ENCODE measurements around the gene VIPR2.
"Not testable (repeated sequence)": the region's sequence is repeated elsewhere in the genome, so short reads cannot be mapped to it uniquely, and the experiment has no call there.

VIPR2 gene

GRCh38 chr7:159083698-159084068 is 61.0 kb downstream of the VIPR2 start:
- Histone ChIP-seq H3K4me1 (ENCODE audit: low read length) (no peaks in the 10 kb centered on the region), H3K9me2 (replicated peaks; ENCODE audit: insufficient read depth, low read length) (no peaks in the 10 kb centered on the region), H3K4me3 (ENCODE audit: low read length) (no peak overlapping the region), H3K27me3 (replicated peaks; ENCODE audit: insufficient read depth, low read length) (no peaks in the 10 kb centered on the region), H3K79me2 (ENCODE audit: low read length) (no peaks in the 10 kb centered on the region), H3K9me3 (replicated peaks; ENCODE audit: insufficient read depth, low read length) (no peaks in the 10 kb centered on the region), H3K9ac (ENCODE audit: low read length) (no peak overlapping the region), H4K20me1 (ENCODE audit: insufficient read depth, low read length) (no peaks in the 10 kb centered on the region), H3K27ac (ENCODE audit: low read length) (no peak overlapping the region), H3K36me3 (replicated peaks; ENCODE audit: insufficient read depth, low read length) (no peaks in the 10 kb centered on the region), H2AFZ (ENCODE audit: low read length) (no peak overlapping the region), H3F3A (ENCODE audit: insufficient read depth, low read length) (no peaks in the 10 kb centered on the region), H3K4me2 (ENCODE audit: low read depth, low read length) (no peak overlapping the region)
- no peak for DNase-seq
- TF ChIP-seq EZH2 (optimal IDR thresholded peaks at IDR 0.05; ENCODE audit: low read depth, low read length) = no peak

GRCh38 chr7:159083001-159083697 is 61.5 kb downstream of the VIPR2 start:
- H3K27ac ChIP-seq (ENCODE audit: low read length) = no peak overlapping the region
- H3K4me2 ChIP-seq (ENCODE audit: low read depth, low read length) = no peak overlapping the region
- TF ChIP-seq EZH2phosphoT487 (IDR thresholded peaks at IDR 0.05; ENCODE audit: low read length) (no peak), CTCF (IDR thresholded peaks at IDR 0.05; ENCODE audit: low read length) (no peak), EZH2 (optimal IDR thresholded peaks at IDR 0.05; ENCODE audit: low read depth, low read length) (no peak)
- H3K9me2 ChIP-seq (replicated peaks; ENCODE audit: insufficient read depth, low read length) = no peaks in the 10 kb centered on the region
- H3K36me3 ChIP-seq (replicated peaks; ENCODE audit: insufficient read depth, low read length) = no peaks in the 10 kb centered on the region
- no peaks in the 10 kb centered on the region for H4K20me1 ChIP-seq (ENCODE audit: insufficient read depth, low read length)
- DNase-seq = no peak
- no peaks in the 10 kb centered on the region for H3K4me1 ChIP-seq (ENCODE audit: low read length)
- no peak overlapping the region for H3K4me3 ChIP-seq (ENCODE audit: low read length)
- H3K79me2 ChIP-seq (ENCODE audit: low read length) = no peaks in the 10 kb centered on the region
- no peak overlapping the region for H2AFZ ChIP-seq (ENCODE audit: low read length)
- no peak overlapping the region for H3K9ac ChIP-seq (ENCODE audit: low read length)
- no peaks in the 10 kb centered on the region for H3K27me3 ChIP-seq (replicated peaks; ENCODE audit: insufficient read depth, low read length)
- H3K9me3 ChIP-seq (replicated peaks; ENCODE audit: insufficient read depth, low read length) = no peaks in the 10 kb centered on the region
- H3F3A ChIP-seq (ENCODE audit: insufficient read depth, low read length) = no peaks in the 10 kb centered on the region

- H3K9me3 ChIP-seq (replicated peaks; ENCODE audit: insufficient read depth, low read length); H3K4me3 ChIP-seq (ENCODE audit: low read length); H3K9ac ChIP-seq (ENCODE audit: low read length); H3K27me3 ChIP-seq (replicated peaks; ENCODE audit: insufficient read depth, low read length); H3K79me2 ChIP-seq (ENCODE audit: low read length); H3K36me3 ChIP-seq (replicated peaks; ENCODE audit: insufficient read depth, low read length); H3F3A ChIP-seq (ENCODE audit: insufficient read depth, low read length); H3K27ac ChIP-seq (ENCODE audit: low read length); H3K4me1 ChIP-seq (ENCODE audit: low read length); H4K20me1 ChIP-seq (ENCODE audit: insufficient read depth, low read length); H3K4me2 ChIP-seq (ENCODE audit: low read depth, low read length); DNase-seq; H3K9me2 ChIP-seq (replicated peaks; ENCODE audit: insufficient read depth, low read length); H2AFZ ChIP-seq (ENCODE audit: low read length): not testable (repeated sequence)
Observed at GRCh38 chr7:159082075-159082474, 62.6 kb downstream of the VIPR2 start.

- no peak overlapping the region for H2AFZ ChIP-seq (ENCODE audit: low read length)
- H3K9ac ChIP-seq (ENCODE audit: low read length) = no peak overlapping the region
- H3K27ac ChIP-seq (ENCODE audit: low read length) = no peak overlapping the region
- H3K27me3 ChIP-seq (replicated peaks; ENCODE audit: insufficient read depth, low read length) = no peaks in the 10 kb centered on the region
- H4K20me1 ChIP-seq (ENCODE audit: insufficient read depth, low read length) = no peaks in the 10 kb centered on the region
- H3K9me3 ChIP-seq (replicated peaks; ENCODE audit: insufficient read depth, low read length) = no peaks in the 10 kb centered on the region
- no peak for TF ChIP-seq EZH2phosphoT487 (IDR thresholded peaks at IDR 0.05; ENCODE audit: low read length)
- no peak for TF ChIP-seq EZH2 (optimal IDR thresholded peaks at IDR 0.05; ENCODE audit: low read depth, low read length)
- TF ChIP-seq CTCF (IDR thresholded peaks at IDR 0.05; ENCODE audit: low read length) = no peak
- DNase-seq = no peak
- no peaks in the 10 kb centered on the region for H3K36me3 ChIP-seq (replicated peaks; ENCODE audit: insufficient read depth, low read length)
- no peaks in the 10 kb centered on the region for H3K9me2 ChIP-seq (replicated peaks; ENCODE audit: insufficient read depth, low read length)
- H3K79me2 ChIP-seq (ENCODE audit: low read length) = no peaks in the 10 kb centered on the region
- no peak overlapping the region for H3K4me2 ChIP-seq (ENCODE audit: low read depth, low read length)
- no peaks in the 10 kb centered on the region for H3F3A ChIP-seq (ENCODE audit: insufficient read depth, low read length)
- H3K4me3 ChIP-seq (ENCODE audit: low read length) = no peak overlapping the region
- no peaks in the 10 kb centered on the region for H3K4me1 ChIP-seq (ENCODE audit: low read length)
Observed at GRCh38 chr7:159078911-159079270, 65.8 kb downstream of the VIPR2 start.

Data from MM.1S (cell line).